Muscle of arm (tissue), 14 donors: Measurements from ENCODE around the gene DDX51. TPM values are rescaled to one million over a fixed set of nuclear protein-coding genes. Genes with fewer than 3 reads are reported as not detected.

Experiments used
- DNase-seq: peaks from one replicate; pipeline ENCODE4 v3.0.0-alpha.2; 2013
- long read RNA-seq, 11 donors: transcript quantifications; one replicate each; lab custom pipeline, GENCODE V29; 2026
- polyA plus RNA-seq, 12 donors: library from polyadenylated mRNA; unstranded; fragments of 120-200 nt; gene quantifications; one replicate each; pipeline ENCODE4 v1.2.1, GENCODE V29; 2013; ENCODE audit not compliant: insufficient read length in 12 of 12

DDX51 gene, protein sequence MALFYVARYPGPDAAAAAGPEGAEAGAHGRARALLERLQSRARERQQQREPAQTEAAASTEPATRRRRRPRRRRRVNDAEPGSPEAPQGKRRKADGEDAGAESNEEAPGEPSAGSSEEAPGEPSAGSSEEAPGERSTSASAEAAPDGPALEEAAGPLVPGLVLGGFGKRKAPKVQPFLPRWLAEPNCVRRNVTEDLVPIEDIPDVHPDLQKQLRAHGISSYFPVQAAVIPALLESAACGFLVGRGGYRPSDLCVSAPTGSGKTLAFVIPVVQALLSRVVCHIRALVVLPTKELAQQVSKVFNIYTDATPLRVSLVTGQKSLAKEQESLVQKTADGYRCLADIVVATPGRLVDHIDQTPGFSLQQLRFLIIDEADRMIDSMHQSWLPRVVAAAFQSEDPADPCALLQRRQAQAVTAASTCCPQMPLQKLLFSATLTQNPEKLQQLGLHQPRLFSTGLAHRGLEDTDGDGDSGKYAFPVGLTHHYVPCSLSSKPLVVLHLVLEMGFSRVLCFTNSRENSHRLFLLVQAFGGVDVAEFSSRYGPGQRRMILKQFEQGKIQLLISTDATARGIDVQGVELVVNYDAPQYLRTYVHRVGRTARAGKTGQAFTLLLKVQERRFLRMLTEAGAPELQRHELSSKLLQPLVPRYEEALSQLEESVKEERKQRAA
- 10 to 100 TPM in 9 of 12 donors, 1 to 10 TPM in 2, not detected in 1; 9.0 to 15.6 (median 12.5) TPM for polyA plus RNA-seq
- long read RNA-seq, donor 1, full-length matches to known transcripts = 3 of 21 reads
- long read RNA-seq, donor 1, partial matches to known transcripts = 18 of 21 reads
- long read RNA-seq, donor 1, other reads (novel, unspliced or antisense) = 0 of 21 reads
- long read RNA-seq, donor 2, full-length matches to known transcripts = 1 of 1 reads
- long read RNA-seq, donor 2, partial matches to known transcripts = 0 of 1 reads
- long read RNA-seq, donor 2, other reads (novel, unspliced or antisense) = 0 of 1 reads
- long read RNA-seq, donor 3, partial matches to known transcripts = 0 of 1 reads
- long read RNA-seq, donor 3, other reads (novel, unspliced or antisense) = 0 of 1 reads
- long read RNA-seq, donor 4, partial matches to known transcripts = 0 of 1 reads
- long read RNA-seq, donor 4, other reads (novel, unspliced or antisense) = 0 of 1 reads
- long read RNA-seq, donor 5, full-length matches to known transcripts = 5 of 5 reads
- long read RNA-seq, donor 5, partial matches to known transcripts = 0 of 5 reads
- long read RNA-seq, donor 5, other reads (novel, unspliced or antisense) = 0 of 5 reads
- long read RNA-seq, donor 6, partial matches to known transcripts = 0 of 1 reads
- long read RNA-seq, donor 6, other reads (novel, unspliced or antisense) = 0 of 1 reads
- long read RNA-seq, donor 7, partial matches to known transcripts = 0 of 7 reads
- long read RNA-seq, donor 7, other reads (novel, unspliced or antisense) = 5 of 7 reads
- long read RNA-seq, donor 8, transcript DDX51-203 (2 exons, 2,203 nt) = major isoform, 6 of 6 reads
- long read RNA-seq, donor 8, partial matches to known transcripts = 0 of 6 reads
- long read RNA-seq, donor 8, other reads (novel, unspliced or antisense) = 0 of 6 reads
- long read RNA-seq, donor 9 = 0 reads
- long read RNA-seq, donor 10, full-length matches to known transcripts = 5 of 17 reads
- long read RNA-seq, donor 10, partial matches to known transcripts = 12 of 17 reads
- long read RNA-seq, donor 10, other reads (novel, unspliced or antisense) = 0 of 17 reads
- long read RNA-seq, donor 11, partial matches to known transcripts = 0 of 1 reads
- long read RNA-seq, donor 11, other reads (novel, unspliced or antisense) = 0 of 1 reads

DNA sequence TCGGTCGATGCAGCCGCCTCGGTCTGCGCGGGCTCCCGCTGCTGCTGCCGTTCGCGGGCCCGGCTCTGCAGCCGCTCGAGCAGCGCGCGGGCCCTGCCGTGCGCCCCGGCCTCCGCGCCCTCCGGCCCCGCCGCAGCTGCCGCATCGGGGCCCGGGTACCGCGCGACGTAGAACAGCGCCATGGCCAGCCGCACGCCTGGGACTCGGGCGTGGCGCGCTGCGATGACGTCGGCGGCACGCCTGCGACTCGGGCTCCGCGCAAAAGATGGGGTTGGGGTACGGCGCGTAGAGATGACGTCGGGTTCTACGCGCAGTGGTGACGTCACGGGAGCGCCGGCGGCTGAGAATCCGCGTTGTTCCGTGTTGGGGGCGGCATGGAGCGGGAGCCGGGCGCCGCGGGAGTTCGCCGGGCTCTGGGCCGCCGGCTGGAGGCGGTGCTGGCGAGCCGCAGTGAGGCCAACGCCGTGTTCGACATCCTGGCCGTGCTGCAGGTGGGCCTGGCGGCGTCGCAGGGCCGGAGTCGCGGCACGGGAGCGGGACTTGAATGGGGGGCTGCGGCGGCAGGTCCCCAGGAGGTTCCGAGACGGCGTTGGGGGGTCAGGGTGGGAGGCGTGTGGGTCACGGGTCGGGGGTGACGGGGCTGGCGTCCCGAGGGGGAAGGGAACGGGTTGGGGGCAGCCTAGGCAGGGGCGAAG is at the start of gene DDX51, which contains the start of gene NOC4L:
TSS of gene DDX51 (minus strand) at position 205 of the 695 bp plus-strand sequence. CDS start at position 182, 23 bp downstream.
TSS of gene NOC4L (plus strand) at position 343 of the 695 bp plus-strand sequence. CDS start at position 375, 32 bp downstream.
- DNase-seq = peak; percentile 98

DNA sequence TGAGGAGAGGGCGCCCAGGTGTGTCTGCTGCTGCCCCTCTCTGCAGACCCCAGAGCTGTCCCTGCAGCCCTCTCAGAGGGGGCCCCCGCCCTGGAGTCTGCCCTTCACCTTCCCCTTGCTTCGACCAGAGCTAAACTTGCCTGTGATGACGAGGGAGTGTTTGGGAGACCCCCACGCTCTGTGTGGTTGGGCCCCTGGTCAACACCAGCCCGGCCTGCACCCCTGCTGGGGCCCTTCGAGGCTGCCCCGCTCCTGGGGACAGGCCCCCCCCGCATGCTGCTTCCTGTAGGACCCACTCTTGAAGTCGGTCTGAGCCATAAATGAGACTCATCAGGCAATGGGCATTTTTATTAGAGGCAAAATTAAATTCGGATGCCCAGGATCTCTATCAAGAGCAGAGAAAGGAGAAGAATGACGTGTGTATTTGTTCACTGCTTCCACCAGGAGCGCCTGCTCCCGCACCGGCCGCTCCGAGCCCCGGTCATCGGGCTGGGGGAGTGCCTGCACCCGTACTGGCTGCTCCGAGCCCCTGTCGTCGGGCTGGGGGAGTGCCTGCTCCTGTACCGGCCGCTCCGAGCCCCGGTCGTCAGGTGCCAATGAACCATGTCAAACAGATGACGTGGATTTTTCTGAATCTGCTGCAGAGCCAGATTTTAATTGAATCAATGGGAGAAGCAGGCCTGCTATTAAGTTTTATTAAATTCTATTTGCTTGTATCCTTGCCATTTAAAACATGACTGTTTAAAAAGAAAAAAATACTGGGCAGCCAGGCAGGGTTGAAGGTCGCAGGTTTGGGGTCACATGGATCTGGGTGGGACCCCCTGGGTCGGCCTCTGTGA is 47.8 kb upstream of the DDX51 start:
- DNase-seq = no peak

DNA sequence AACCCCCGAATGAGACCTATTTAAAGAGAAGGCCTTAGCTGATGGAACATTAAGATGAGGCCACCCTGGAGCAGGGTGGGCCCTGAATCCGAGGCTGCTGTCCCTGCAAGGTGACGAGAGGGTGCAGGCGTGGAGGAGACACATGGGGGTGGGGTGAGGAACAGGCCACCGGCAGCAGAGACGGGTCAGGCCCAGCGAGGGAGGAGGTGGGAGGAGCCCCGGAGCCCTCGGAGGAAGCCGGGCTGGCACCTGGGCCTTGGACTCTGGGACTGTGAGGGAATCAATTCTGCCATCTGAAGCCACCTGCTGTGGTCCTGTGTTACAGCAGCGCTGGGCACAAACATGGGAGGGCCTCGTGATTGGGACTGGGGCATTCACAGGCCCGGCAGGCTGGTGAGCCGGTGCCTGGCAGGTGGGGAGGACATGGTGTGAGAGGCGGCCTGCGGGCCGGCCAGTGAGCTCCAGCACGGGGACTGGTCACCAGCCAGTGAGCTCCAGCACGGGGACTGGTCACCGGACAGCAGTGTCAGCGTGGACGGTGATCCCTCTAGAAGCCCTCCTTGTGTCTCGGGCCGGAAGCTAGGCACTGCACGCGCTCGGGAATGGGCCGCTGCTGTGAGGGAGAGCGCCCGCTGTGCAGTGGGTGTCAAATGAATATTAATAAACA is 46.8 kb upstream of the DDX51 start:
- no peak for DNase-seq

DNA sequence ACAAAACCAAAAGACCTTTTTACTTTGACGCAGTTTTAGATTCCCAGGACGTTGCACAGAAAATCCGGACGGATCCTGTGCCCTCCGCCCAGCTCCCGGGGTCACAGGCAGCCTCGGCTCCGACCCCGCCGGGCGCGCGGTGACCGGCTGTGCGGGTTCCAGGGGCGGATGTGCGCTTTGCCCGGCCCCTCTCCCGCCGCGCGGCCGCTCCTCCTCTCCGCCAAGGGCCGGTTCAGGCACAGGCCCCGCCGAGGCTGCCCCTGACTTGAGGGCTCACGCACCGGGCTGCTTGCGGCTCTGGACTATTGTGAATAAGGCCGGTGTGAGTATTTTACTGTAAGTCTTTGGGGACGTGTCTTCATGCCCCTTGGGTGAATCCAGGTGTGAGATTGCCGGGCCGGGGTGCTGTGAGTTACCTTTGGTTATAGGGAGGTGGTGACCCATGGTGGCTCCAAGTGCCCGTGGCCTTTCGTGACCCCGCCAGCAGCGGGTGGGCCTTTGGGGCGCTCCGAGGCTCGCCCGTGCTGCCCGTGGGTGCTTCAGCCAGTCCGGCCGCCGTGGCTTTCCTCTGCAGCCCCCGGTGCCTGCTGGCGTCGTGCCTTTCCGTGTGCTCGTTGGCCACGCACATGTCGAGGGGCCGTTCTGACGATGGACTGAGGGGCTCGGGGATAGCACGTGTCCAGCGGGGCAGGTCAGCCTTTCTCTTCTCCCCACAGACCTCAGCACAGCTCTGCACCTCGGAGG is 46.1 kb upstream of the DDX51 start:
- no peak for DNase-seq

DNA sequence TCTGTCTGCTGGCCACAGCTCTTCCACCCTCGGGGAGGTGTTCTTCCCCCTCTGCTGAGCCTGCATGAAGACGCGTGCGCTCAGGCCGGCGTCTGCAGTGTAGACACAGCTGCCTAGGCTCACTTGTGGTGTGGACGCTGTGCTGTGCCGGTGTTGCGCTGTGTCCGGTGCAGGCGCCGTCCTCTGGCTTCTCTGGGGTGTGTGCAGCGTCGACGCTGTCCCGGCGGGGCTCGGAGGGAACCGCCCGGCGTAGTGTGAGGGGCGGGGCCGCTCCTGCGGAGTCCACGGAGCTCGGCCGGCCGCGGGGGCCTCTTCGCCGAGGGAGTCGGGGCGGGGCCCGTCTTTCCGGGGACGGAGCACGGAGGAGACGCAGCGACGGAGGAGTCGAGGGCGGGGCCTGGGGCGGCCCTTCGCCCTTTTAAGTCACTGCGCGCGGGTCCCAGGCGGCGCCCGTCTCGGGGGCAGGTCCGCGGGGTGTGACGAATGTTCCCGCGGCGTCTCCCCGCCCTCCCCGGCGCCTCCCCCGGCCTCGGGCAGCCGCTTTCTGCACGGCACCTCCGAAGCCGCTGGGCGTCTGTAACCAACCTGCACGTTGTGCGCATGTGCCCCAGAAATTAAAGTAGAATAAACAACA is 45.4 kb upstream of the DDX51 start:
- peak; percentile 66 for DNase-seq

DNA sequence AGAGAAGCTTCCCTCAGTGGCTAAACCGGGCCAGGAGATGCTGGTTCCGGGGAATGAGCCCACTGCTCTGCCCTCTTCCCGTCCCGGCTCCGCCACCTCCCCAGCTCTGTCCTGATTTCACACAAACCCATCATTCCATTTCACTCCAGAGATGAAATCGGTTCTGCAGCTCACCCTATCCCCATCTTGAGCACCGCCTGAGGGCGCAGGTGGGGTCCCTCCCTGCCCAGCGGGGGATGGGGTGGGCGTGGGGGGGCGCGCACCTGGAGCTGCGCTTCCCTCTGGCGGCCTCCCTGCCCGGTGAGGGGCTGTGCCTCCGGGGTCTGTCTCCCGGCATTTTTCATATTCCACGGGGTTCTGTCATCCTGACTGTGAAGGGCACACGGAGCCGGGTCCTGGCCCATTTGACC is 44.8 kb upstream of the DDX51 start:
- no peak for DNase-seq

DNA sequence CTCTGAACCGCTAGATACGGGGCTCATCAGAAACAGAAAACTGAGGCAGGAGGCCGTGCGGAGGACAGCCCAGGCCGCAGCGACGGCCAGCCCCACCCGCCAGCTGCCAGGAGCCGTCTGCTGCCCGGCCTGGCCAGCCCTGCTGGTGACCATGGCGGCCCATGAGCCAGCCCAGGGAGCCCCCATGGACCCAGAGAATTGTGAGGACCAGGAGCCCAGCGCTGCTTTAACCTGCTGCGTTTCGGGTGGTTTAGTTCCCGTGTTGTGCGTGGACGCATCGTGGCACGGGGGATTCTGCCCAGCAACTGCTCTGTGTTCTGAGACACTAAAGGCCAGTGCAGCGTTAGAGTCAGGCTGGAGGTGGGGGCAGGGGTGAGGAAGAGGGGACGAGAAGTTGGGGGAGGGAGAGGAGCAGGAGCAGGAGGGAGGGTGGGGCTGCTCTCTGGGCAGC is 44.4 kb upstream of the DDX51 start:
- no peak for DNase-seq

DNA sequence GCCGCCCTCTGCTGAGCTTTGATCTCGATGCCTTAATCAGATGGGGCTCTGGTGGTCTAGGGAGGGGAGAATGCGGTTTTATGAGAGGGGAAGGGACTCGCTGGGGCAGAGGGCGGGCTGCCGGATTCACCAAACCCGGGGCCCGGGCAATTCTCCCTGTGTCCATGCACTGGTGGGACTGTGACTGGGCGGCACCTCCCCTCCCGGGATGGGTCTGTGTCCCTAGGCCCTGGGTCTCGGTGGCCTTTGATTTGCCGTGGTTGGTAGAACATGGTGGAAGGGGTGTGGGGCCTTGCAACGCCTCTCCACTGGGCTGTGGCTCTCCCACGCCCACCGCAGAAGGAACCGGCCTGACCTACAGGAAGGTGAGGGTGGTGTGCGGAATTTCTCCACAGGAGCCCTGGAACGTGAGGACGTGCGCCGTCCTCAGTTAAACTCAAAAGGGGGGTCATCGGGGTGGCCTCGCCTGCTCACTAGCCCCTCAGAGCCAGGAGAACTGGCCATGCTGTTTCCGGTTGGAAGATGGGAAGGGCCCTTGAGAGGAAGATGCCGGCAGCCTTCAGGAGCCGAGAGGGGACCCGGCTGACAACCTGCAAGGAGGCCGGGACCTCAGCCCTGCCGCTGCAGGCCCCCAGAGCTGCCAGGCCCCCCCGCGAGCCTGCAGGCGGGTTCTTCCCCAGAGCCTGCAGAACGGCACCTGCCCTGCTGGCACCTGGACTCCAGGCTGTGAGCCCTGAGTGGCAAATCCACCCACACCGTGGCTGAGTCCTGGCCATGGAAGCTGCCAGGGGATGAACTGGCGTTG is 43.7 kb upstream of the DDX51 start:
- DNase-seq = no peak

DNA sequence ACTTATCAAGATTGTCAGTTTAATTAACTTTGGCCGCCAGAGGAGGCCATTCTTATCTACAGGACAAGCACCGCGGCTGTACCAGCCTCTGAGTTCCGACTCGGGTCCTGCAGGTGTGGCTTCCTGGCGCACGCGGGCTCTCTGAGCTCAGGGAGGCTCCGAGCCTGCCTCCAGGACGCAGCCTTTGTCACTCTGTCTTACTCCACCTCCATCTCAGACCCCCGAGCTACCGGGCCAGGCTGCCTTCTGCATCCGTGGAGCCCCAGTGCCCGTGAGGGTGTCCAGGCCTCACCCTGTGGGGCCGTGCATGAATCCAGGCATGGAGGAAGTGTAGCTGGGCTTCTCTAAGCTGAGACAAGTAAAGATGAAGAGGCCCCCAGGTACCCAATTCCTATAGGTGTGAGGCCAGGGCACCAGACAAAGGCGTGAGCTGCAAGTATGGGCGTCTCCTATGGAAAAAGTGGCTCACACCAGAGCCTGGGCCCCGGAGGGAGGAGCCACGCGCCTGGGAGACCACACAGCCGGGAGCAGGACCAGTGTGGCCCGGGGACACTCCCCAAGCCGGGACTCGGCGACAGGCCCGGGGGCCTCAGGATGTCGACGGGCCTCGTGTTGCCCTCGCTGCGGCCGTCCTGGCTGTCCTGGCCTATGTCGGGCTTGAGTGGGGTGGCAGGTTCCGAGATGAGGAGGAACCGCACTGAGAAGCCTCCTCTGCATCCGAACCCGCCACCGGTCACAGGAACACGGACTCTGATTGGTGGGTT is 42.9 kb upstream of the DDX51 start:
- no peak for DNase-seq

DNA sequence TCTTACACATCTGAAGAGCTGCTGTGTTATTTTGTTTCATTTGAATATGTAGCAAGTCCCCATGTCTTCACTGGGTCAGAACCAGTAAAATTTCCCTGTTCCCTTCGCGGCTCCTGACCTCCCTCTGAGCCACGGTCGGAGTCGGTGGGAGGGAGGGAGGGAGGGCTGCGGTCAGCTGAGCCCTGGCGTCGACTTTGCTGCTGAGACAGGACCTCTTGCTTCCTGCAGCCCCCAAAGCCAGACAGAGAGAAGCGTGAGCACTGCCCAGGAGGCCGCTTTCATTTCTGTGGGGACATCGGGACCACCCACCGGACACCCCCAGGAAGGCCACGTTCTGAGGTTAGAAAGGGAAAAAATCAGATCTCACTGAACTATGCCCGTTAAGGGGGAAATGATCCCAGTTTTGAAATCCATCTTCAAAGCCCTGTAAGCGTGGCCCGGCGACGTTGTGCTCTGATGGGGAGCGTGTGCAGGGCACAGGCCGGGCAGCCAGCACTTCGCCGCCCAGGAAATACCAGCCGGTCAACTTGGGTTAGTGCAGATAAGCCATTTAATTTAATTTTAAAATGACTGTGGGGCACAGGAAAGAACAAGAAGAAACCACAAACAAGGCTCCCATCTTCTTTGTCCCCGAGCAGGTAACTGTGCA is 42.2 kb upstream of the DDX51 start:
- DNase-seq = no peak

DNA sequence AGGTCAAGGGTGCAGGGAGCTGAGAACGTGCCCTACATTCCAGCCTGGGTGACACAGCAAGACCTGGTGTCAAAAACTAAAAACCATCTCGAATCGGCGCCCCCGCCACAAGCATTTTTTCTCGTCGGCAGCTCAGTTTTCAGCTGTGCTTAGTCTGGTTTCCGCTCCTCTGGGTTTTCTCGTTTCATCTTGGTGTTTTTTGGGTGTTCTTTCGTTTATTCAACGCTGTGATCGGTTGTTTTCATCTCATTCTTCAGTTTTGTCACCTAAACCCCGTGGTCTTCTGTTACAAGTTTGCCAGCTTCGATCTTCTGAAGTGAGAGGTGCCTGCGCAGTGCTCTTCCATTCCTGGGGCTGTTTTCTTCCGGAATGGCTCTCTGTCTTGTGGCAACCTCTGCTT is 41.6 kb upstream of the DDX51 start:
- DNase-seq = no peak

DNA sequence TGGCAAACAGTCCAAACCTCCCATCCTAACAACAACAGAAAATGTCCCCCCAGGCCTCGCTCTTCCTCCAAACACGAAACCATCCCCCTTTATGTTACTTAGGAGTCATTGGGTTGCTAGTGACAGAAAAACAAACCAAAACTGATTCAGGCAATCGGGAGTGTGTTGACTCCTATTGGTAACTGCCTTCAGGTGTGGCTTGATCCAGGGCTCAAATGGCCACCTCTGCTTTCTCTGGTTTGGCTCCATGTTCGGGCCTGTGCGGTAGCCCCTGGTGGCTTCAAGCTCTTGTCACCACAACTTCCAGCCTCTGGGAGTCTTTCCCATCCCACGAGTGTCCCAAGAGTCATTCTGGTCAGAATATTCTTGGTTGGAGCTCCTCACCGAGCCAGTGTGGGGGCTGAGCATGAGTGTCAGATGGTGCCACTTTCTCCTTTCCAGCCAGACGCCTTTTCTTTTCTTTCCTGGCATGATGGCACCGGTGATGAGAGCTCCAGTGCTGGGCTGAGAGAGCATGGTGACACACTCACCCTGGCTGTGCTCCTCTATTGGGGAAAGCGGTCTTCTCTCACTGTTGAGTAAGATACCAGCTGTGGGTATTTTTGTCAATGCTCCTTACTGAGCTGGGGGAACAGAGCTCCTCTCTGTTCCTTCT is 38.7 kb upstream of the DDX51 start:
- DNase-seq = no peak

DNA sequence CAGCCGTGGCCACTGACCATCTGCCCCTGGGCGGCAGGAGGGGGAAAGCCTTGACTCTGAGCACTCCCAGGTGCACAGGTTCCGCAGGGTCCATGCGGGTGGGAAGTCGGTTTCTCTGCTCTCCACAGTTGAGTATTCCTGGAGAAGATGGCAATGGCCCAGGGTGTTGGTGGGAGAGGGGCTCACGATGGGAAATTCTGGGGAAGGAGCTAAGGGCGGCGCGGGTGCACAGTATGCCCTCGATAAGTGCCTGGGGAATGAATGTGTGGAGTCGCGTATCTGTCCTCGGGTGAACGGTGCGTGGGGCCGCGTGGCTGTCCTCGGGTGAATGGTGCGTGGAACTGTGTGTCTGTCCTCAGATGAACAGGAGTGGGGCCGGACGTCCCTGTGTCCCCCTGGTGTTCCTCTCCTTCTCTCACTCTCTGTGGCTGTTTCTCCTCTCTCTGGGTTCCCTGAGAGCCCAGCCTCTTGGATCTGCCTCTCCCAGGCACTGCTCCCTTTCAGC is 38.1 kb upstream of the DDX51 start:
- no peak for DNase-seq
